Muscle of leg (tissue), 11 donors: Measurements from ENCODE around the gene KIR2DL4. TPM values are rescaled to one million over a fixed set of nuclear protein-coding genes. Genes with fewer than 3 reads are reported as not detected.
"Not testable (repeated sequence)": the region's sequence is repeated elsewhere in the genome, so short reads cannot be mapped to it uniquely, and the experiment has no call there.

Source experiments
- DNase-seq: peaks from one replicate; pipeline ENCODE4 v3.0.0; 2013
- H3K27ac ChIP-seq: one replicate; pipeline ENCODE4 v1.5.1; 2013; ENCODE audit warnings: mild to moderate bottlenecking, low read length, control low read depth
- H3K27me3 ChIP-seq: one replicate; pipeline ENCODE4 v1.6.1; 2013; ENCODE audit warnings: low read length; ENCODE audit not compliant: control insufficient read depth, insufficient read depth
- H3K36me3 ChIP-seq: one replicate; pipeline ENCODE4 v1.6.1; 2013; ENCODE audit warnings: low read length; ENCODE audit not compliant: control insufficient read depth, insufficient read depth
- H3K4me1 ChIP-seq: one replicate; pipeline ENCODE4 v1.6.1; 2013; ENCODE audit warnings: low read length; ENCODE audit not compliant: control insufficient read depth, insufficient read depth
- H3K4me3 ChIP-seq: one replicate; pipeline ENCODE4 v1.5.1; 2013; ENCODE audit warnings: low read length, control low read depth
- H3K9me3 ChIP-seq: replicated peaks from 2 replicates; pipeline ENCODE4 v1.6.1; 2013; ENCODE audit warnings: low read depth, low read length; ENCODE audit not compliant: control insufficient read depth
- WGBS: methylation state at CpG from one replicate; pipeline ENCODE4 v1.1.5; 2013; ENCODE audit warnings: missing lambda C conversion rate; ENCODE audit not compliant: insufficient coverage; 5-methylcytosine and 5-hydroxymethylcytosine counted together
- polyA plus RNA-seq, 8 donors: library from polyadenylated mRNA; unstranded; fragments of 120-200 nt; gene quantifications; one replicate each; pipeline versions ENCODE4 v1.2.1 to v1.2.3, GENCODE V29; 2013; ENCODE audit warnings: inconsistent platforms in 1 of 8, low replicate concordance in 1 of 8; ENCODE audit not compliant: insufficient read length in 8 of 8, insufficient read depth in 1 of 8
- total RNA-seq: library from RNA; stranded (reverse); fragments of 120-200 nt; gene quantifications from one replicate; pipeline ENCODE4 v1.2.4, GENCODE V29; 2013

The KIR2DL4 gene
- total and polyA plus RNA-seq, 9 donors: 0.04 TPM; not detected in 8

DNA sequence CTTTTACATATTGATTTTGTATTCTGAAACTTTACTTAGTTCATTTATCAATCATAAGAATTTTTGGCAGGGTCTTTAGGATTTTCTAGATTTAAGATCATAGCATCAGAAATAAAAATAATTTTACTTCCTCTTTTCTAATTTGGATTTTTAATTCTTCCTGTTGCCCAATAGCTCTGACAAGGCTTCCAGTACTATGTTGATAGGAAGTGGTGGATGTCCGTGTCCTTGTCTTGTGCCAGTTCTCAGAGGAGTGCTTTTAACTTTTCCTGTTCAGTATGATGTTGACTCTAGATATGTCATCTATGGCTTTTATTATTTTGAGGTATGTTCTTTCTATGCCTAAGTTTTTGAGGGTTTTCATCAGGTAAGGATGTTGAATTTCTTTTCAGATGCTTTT, 7.7 kb upstream of the KIR2DL4 start:
- no CpG with 5 or more reads among the region's 1 CpG for WGBS
- peaks cover 3% of the 10 kb centered on the region for H3K9me3 ChIP-seq
- no peak overlapping the region for H3K27ac ChIP-seq
- no peak overlapping the region for H3K4me3 ChIP-seq
- peak; percentile 13 for DNase-seq
- H3K27me3 ChIP-seq: no peaks in the 10 kb centered on the region
- H3K4me1 ChIP-seq: no peaks in the 10 kb centered on the region
- H3K36me3 ChIP-seq: no peaks in the 10 kb centered on the region

DNA sequence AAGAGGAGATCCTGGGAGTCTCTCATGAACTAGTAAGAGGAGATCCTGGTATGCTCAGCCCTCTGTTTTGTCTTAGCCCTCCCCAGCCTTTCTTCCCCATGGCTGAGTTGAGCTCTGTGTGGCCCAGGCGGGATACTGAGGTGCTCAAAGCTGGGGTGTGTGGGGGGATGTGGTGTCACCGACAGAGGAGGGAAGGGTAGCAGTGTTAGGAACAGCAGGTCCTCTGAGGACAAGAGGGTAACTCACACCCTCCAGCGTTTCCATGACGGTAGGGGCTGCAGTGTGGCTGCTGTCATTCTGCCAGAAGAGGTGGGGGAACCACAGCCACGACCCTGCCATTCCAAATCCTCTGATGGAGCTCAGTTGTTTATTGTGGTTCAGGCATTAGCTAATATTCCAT, 691 bp downstream of the KIR2DL4 start:
- peaks cover 23% of the 10 kb centered on the region for H3K9me3 ChIP-seq
- DNase-seq: no peak
- no peaks in the 10 kb centered on the region for H3K36me3 ChIP-seq
- no peak overlapping the region for H3K4me3 ChIP-seq
- no peaks in the 10 kb centered on the region for H3K4me1 ChIP-seq
- H3K27me3 ChIP-seq: no peaks in the 10 kb centered on the region
- WGBS: 63% methylated on average over 3 of the region's 5 CpGs
- H3K27ac ChIP-seq: no peak overlapping the region

GRCh38 chr19:54804571-54804970, 1.2 kb downstream of the KIR2DL4 start:
- no peak for DNase-seq
- no peak overlapping the region for H3K4me3 ChIP-seq
- no peaks in the 10 kb centered on the region for H3K36me3 ChIP-seq
- H3K27ac ChIP-seq: no peak overlapping the region
- H3K4me1 ChIP-seq: no peaks in the 10 kb centered on the region
- H3K9me3 ChIP-seq: peaks cover 28% of the 10 kb centered on the region
- 95% methylated on average over 7 of the region's 10 CpGs for WGBS
- H3K27me3 ChIP-seq: no peaks in the 10 kb centered on the region

DNA sequence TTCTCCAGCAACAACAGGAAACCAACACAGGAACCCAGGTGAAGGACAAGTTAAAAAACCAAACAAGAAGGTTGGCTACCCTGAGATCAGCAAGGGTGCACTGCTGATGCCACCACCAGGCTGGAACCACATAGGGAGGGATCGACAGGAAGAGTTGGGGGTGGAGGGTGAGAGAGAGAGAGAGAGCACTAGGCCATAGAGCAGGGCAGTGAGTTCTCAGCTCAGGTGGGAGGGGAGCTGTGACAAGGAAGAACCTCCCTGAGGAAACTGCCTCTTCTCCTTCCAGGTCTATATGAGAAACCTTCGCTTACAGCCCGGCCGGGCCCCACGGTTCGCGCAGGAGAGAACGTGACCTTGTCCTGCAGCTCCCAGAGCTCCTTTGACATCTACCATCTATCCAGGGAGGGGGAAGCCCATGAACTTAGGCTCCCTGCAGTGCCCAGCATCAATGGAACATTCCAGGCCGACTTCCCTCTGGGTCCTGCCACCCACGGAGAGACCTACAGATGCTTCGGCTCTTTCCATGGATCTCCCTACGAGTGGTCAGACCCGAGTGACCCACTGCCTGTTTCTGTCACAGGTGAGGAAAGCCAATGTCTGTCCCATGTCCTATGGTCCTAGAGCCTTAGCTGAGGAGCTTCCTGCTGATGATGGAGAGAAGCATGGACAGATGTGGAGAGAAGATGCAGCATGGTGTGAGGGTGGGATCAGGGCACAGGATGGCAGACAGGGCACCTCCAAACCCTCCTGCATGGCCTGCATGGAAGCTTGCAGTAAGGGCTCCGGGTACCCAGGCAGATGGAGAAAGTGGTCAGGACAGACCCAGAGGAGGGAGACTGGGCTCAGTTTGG, 2.5 kb downstream of the KIR2DL4 start:
- no peaks in the 10 kb centered on the region for H3K27me3 ChIP-seq
- no peak for DNase-seq
- no peaks in the 10 kb centered on the region for H3K36me3 ChIP-seq
- no peak overlapping the region for H3K4me3 ChIP-seq
- no peak overlapping the region for H3K27ac ChIP-seq
- peaks cover 30% of the 10 kb centered on the region for H3K9me3 ChIP-seq
- no peaks in the 10 kb centered on the region for H3K4me1 ChIP-seq
- WGBS: 90% methylated on average over 12 of the region's 14 CpGs

GRCh38 chr19:54806516-54806838, 3.1 kb downstream of the KIR2DL4 start:
- Histone ChIP-seq H3K4me1 (no peaks in the 10 kb centered on the region), H3K36me3 (no peaks in the 10 kb centered on the region), H3K27me3 (no peaks in the 10 kb centered on the region), H3K27ac (no peak overlapping the region), H3K9me3 (peaks cover 30% of the 10 kb centered on the region), H3K4me3 (no peak overlapping the region)
- DNase-seq: no peak
- no CpG with 5 or more reads among the region's 2 CpGs for WGBS

DNA sequence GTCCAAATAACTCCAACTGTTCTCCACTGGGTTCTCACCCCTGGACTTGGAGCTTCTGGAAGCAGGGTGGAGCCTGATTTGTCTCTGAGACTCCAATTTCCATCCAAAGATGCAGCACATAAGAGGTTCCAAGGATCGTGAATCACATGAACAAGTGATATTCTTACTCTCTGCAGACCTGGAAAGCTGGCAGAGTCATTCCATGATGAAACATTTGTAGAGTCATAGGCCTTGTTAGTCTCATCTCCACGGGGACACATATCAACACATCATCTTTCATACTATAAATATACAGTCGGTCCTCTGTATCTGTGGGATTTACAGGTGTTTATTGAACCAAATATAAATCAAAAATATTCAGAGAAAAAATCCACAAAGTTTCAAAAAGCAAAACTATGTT, 11.2 kb downstream of the KIR2DL4 start:
- not testable (repeated sequence) for H3K27me3 ChIP-seq, DNase-seq, H3K4me1 ChIP-seq, H3K27ac ChIP-seq, H3K36me3 ChIP-seq, H3K4me3 ChIP-seq
- peaks cover 14% of the 10 kb centered on the region for H3K9me3 ChIP-seq
- no CpG with 5 or more reads among the region's 3 CpGs for WGBS

- not testable (repeated sequence) for H3K27me3 ChIP-seq, H3K36me3 ChIP-seq, DNase-seq, H3K4me3 ChIP-seq, H3K27ac ChIP-seq, H3K4me1 ChIP-seq
- WGBS: 82% methylated on average over 13 of the region's 17 CpGs
- H3K9me3 ChIP-seq: peaks cover 12% of the 10 kb centered on the region
Observed at GRCh38 chr19:54816251-54816650, 12.8 kb downstream of the KIR2DL4 start, which contains the start of gene KIR3DL1. TSS of gene KIR3DL1 (plus strand) at chr19:54816468.

- no peak overlapping the region for H3K27ac ChIP-seq
- no peaks in the 10 kb centered on the region for H3K4me1 ChIP-seq
- 81% methylated on average over 9 of the region's 15 CpGs for WGBS
- H3K27me3 ChIP-seq: no peaks in the 10 kb centered on the region
- H3K4me3 ChIP-seq: no peak overlapping the region
- H3K9me3 ChIP-seq: peaks cover 13% of the 10 kb centered on the region
- no peak for DNase-seq
- no peaks in the 10 kb centered on the region for H3K36me3 ChIP-seq
Observed at GRCh38 chr19:54817670-54818536, 14.5 kb downstream of the KIR2DL4 start.

- not testable (repeated sequence) for DNase-seq, H3K4me3 ChIP-seq, H3K36me3 ChIP-seq, H3K9me3 ChIP-seq, H3K4me1 ChIP-seq, H3K27ac ChIP-seq, H3K27me3 ChIP-seq
- 90% methylated on average over 2 of the region's 4 CpGs for WGBS
Observed at GRCh38 chr19:54824416-54824815, 21.0 kb downstream of the KIR2DL4 start.

DNA sequence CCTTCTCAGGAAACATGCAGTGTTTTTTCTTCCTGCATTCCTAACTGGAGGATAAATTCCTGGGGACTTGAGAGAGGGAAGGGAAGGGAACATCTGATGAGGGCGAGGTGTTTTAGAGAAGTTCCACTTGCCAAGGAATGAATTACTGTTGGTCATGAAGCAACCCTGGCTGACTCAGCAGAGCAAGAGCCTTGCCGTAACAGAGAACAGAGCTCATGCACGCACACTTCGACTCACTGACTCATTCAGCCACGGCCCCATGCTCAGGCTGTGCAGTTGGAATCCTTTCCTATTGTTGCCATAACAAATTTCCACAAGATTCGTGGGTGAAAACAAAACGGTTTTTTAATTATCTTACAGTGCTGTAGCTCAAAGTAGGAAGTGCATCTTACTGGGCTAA, 21.9 kb downstream of the KIR2DL4 start:
- not testable (repeated sequence) for H3K36me3 ChIP-seq, H3K27ac ChIP-seq, H3K9me3 ChIP-seq, DNase-seq, H3K4me1 ChIP-seq, H3K4me3 ChIP-seq, H3K27me3 ChIP-seq
- 86% methylated on average over 3 of the region's 7 CpGs for WGBS
